H9 (cell line): ENCODE measurements around the gene IRAK1. TPM values are rescaled to one million over a fixed set of nuclear protein-coding genes. Genes with fewer than 3 reads are reported as not detected.

Experiments used
- DNase-seq: peaks from one replicate; pipeline ENCODE4 v3.0.0-alpha.2; 2017
- H2AFZ ChIP-seq: one replicate; pipeline ENCODE4 v1.6.1; 2013; ENCODE audit warnings: mild to moderate bottlenecking, low read length, control low read depth, moderate library complexity
- H2AK5ac ChIP-seq: 2 replicates; pipeline ENCODE4 v1.6.1; 2013; ENCODE audit warnings: low read length, control low read depth, mixed read lengths; ENCODE audit not compliant: insufficient read length
- H2BK120ac ChIP-seq: one replicate; pipeline ENCODE4 v1.6.1; 2013; ENCODE audit warnings: low read depth, mild to moderate bottlenecking, low read length, control low read depth, inconsistent platforms; ENCODE audit not compliant: poor library complexity, severe bottlenecking
- H2BK12ac ChIP-seq: 2 replicates; pipeline ENCODE4 v1.6.1; 2013; ENCODE audit warnings: low read length, control low read depth, mixed read lengths, low read depth; ENCODE audit not compliant: insufficient read length
- H2BK15ac ChIP-seq: 2 replicates; pipeline ENCODE4 v1.6.1; 2013; ENCODE audit warnings: low read depth, low read length, control low read depth
- H2BK20ac ChIP-seq: one replicate; pipeline ENCODE4 v1.6.1; 2013; ENCODE audit warnings: low read depth, mild to moderate bottlenecking, low read length, control low read depth, inconsistent platforms; ENCODE audit not compliant: poor library complexity, severe bottlenecking
- H2BK5ac ChIP-seq: 2 replicates; pipeline ENCODE4 v1.6.1; 2013; ENCODE audit warnings: low read length, control low read depth, mixed read lengths; ENCODE audit not compliant: insufficient read length
- H3K14ac ChIP-seq: 2 replicates; pipeline ENCODE4 v1.6.1; 2013; ENCODE audit warnings: low read length, control low read depth; ENCODE audit not compliant: insufficient read depth
- H3K18ac ChIP-seq: 2 replicates; pipeline ENCODE4 v1.6.1; 2013; ENCODE audit warnings: low read depth, mild to moderate bottlenecking, mixed read lengths, low read length, control low read depth; ENCODE audit not compliant: insufficient read length
- H3K23ac ChIP-seq: 2 replicates; pipeline ENCODE4 v1.6.1; 2013; ENCODE audit warnings: low read length, control low read depth, mixed read lengths, low read depth; ENCODE audit not compliant: insufficient read length
- H3K23me2 ChIP-seq: 2 replicates; pipeline ENCODE4 v1.6.1; 2013; ENCODE audit warnings: low read depth, mild to moderate bottlenecking, mixed read lengths, low read length, control low read depth; ENCODE audit not compliant: insufficient read length, poor library complexity, severe bottlenecking
- H3K27ac ChIP-seq: 2 replicates; pipeline ENCODE4 v1.5.1; 2013; ENCODE audit warnings: low read length, control low read depth, mixed read lengths, low read depth; ENCODE audit not compliant: insufficient read length
- H3K27me3 ChIP-seq: 2 replicates; pipeline ENCODE4 v1.6.1; 2013; ENCODE audit warnings: low read length, control low read depth, inconsistent platforms; ENCODE audit not compliant: insufficient read depth
- H3K4ac ChIP-seq: 2 replicates; pipeline ENCODE4 v1.6.1; 2013; ENCODE audit warnings: low read depth, mild to moderate bottlenecking, control low read depth, inconsistent platforms, low read length, moderate library complexity
- H3K4me1 ChIP-seq: 2 replicates; pipeline ENCODE4 v1.6.1; 2013; ENCODE audit warnings: low read length, control low read depth, inconsistent platforms; ENCODE audit not compliant: insufficient read depth
- H3K4me2 ChIP-seq: 2 replicates; pipeline ENCODE4 v1.6.1; 2013; ENCODE audit warnings: low read length, control low read depth, mixed read lengths; ENCODE audit not compliant: insufficient read length, insufficient read depth
- H3K56ac ChIP-seq: 2 replicates; pipeline ENCODE4 v1.6.1; 2013; ENCODE audit warnings: low read depth, mild to moderate bottlenecking, mixed read lengths, low read length, control low read depth; ENCODE audit not compliant: insufficient read length
- H3K79me1 ChIP-seq: 2 replicates; pipeline ENCODE4 v1.6.1; 2013; ENCODE audit warnings: low read depth, mild to moderate bottlenecking, moderate library complexity, low read length, control low read depth, inconsistent platforms; ENCODE audit not compliant: insufficient read depth, poor library complexity, severe bottlenecking
- H3K79me2 ChIP-seq: 2 replicates; pipeline ENCODE4 v1.6.1; 2013; ENCODE audit warnings: low read length, control low read depth, inconsistent platforms; ENCODE audit not compliant: insufficient read depth
- H3K9ac ChIP-seq: 2 replicates; pipeline ENCODE4 v1.6.1; 2013; ENCODE audit warnings: low read length, control low read depth, mixed read lengths; ENCODE audit not compliant: insufficient read length; ENCODE audit errors: extremely low read depth
- H3K9me3 ChIP-seq: one replicate; pipeline ENCODE4 v1.6.1; 2013; ENCODE audit warnings: low read depth, low read length, inconsistent platforms; ENCODE audit not compliant: control insufficient read depth
- H3T11ph ChIP-seq: one replicate; pipeline ENCODE4 v1.6.1; 2013; ENCODE audit warnings: mild to moderate bottlenecking, low read length, control low read depth, inconsistent platforms
- H4K20me1 ChIP-seq: one replicate; pipeline ENCODE4 v1.6.1; 2013; ENCODE audit not compliant: control insufficient read depth, insufficient read length, insufficient read depth
- H4K5ac ChIP-seq: 2 replicates; pipeline ENCODE4 v1.6.1; 2013; ENCODE audit warnings: low read depth, mild to moderate bottlenecking, mixed read lengths, low read length, control low read depth; ENCODE audit not compliant: insufficient read length
- H4K8ac ChIP-seq: replicated peaks from 2 replicates; pipeline ENCODE4 v1.6.1; 2013; ENCODE audit warnings: low read length, control low read depth, mixed read lengths, low read depth; ENCODE audit not compliant: insufficient read length
- H4K91ac ChIP-seq: 2 replicates; pipeline ENCODE4 v1.6.1; 2013; ENCODE audit warnings: low read depth, mild to moderate bottlenecking, moderate library complexity, mixed read lengths, low read length, control low read depth; ENCODE audit not compliant: insufficient read length
- H3K27ac Mint-ChIP-seq, 3 experiments: 2 replicates in 2 of 3; 3 replicates in 1 of 3; pipeline ENCODE4 v1.8.0; 2020 to 2021; ENCODE audit warnings: mixed read lengths in 3 of 3, mild to moderate bottlenecking in 1 of 3, moderate library complexity in 1 of 3
- H3K27me3 Mint-ChIP-seq: 2 replicates; pipeline ENCODE4 v1.8.0; 2021; ENCODE audit warnings: low read depth, mild to moderate bottlenecking, moderate library complexity, mixed read lengths
- H3K36me3 Mint-ChIP-seq, 3 experiments: 2 replicates in 2 of 3; 3 replicates in 1 of 3; pipeline ENCODE4 v1.8.0; 2020 to 2021; ENCODE audit warnings: low read depth in 3 of 3, mixed read lengths in 3 of 3; ENCODE audit not compliant: insufficient read depth in 1 of 3
- H3K4me1 Mint-ChIP-seq, 2 experiments: 2 replicates each; pipeline ENCODE4 v1.8.0; 2020; ENCODE audit warnings: mixed read lengths in 2 of 2
- H3K4me3 Mint-ChIP-seq, 2 experiments: 2 replicates in 1 of 2; 3 replicates in 1 of 2; pipeline ENCODE4 v1.8.0; 2020 to 2021; ENCODE audit warnings: mild to moderate bottlenecking in 2 of 2, mixed read lengths in 2 of 2, moderate library complexity in 1 of 2
- H3K9me3 Mint-ChIP-seq, 2 experiments: 2 replicates in 1 of 2; 3 replicates in 1 of 2; pipeline ENCODE4 v1.8.0; 2020; ENCODE audit warnings: mild to moderate bottlenecking in 2 of 2, mixed read lengths in 2 of 2, moderate library complexity in 1 of 2
- WGBS: extraction: QIAGEN DNeasy Blood & Tissue Kit; methylation state at CpG from one replicate; pipeline ENCODE4 v1.1.7; 2013; ENCODE audit warnings: missing lambda C conversion rate, low lambda C conversion rate, mixed read lengths; ENCODE audit not compliant: insufficient read length; ENCODE audit errors: extremely low coverage; 5-methylcytosine and 5-hydroxymethylcytosine counted together
- long read RNA-seq: library from polyadenylated mRNA; unstranded; transcript quantifications from one replicate; pipeline ENCODE4 v2.0.0, GENCODE V29; 2020
- total RNA-seq: library from RNA; stranded (reverse); gene quantifications from 2 replicates; pipeline ENCODE4 v1.2.1, GENCODE V29; 2021
- TF ChIP-seq, protein P1 (sequence below): fragments of 200-600 bp; sonication (generic); conservative IDR thresholded peaks from 3 replicates; pipeline ENCODE4 v1.8.0; 2021; ENCODE audit warnings: antibody characterized with exemption, mild to moderate bottlenecking

Gene IRAK1
- total RNA-seq, result 85.3 and 98.4 TPM in 2 replicates
- long read RNA-seq, partial matches to known transcripts, result 33 of 39 reads
- long read RNA-seq, other reads (novel, unspliced or antisense), result 5 of 39 reads

DNA sequence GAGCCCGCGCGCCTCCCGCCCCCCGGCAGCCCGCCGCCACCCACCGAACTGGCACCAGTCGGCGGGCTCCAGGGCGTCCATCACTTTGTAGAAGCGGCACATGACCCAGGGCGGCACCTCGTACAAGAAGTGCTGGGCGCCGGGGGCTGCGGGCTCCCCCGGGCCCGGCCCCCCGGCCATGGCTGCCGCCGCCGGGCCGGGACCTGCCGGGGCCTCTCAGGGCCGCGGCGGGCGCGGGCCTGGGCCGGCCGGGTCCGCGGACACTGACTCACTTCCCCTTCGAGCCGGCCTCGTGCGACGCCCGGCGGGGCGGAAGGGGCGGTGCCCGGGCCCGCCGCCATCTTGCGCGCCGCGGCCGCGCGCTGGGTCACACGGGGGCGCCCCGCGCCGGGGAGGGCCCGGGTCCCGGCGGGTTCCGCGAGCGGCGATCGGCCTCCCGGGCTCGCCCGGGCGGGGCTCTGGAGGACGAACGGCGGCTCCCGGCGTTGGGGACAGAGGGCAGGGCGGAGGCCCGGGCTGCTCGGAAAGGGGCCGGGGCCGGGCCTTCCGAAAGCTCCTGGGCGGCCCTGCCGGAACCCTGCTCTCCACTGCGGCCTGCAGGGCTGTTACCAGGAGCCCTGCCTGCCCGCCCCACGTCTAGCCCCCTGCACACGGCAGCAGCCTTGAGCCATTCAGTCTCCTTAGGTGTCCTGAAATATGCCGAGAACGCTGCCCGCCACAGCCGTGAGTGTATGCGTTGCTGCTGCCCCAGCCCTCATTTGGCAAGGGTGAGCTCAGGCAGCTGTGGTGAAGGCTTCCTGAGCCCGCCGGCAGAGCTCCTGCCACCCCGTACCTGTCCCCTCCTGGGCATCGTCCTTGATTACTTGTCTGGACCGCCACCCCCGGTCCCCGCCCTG, at the start of gene IRAK1:
IRAK1 (minus strand) TSS at position 270 of the 896 bp plus-strand sequence; CDS start at position 180, 90 bp downstream.
- Histone ChIP-seq H2BK15ac (no peak within 1 kb of the TSS), H4K8ac (no peak within 1 kb of the TSS), H4K20me1 (peaks cover 5% of the 10 kb centered on the region), H3K79me2 (no peaks in the 10 kb centered on the region), H4K91ac (no peak within 1 kb of the TSS), H3K23ac (no peak within 1 kb of the TSS), H3K27ac (no peak within 1 kb of the TSS), H2BK120ac (no peak within 1 kb of the TSS), H3K4me2 (peak within 1 kb of the TSS; percentile 34), H3K4me1 (no peaks in the 10 kb centered on the region), H3K18ac (peak within 1 kb of the TSS; percentile 82), H3K4ac (no peak within 1 kb of the TSS; the same call in 1 of the 2 replicates), H4K5ac (no peak within 1 kb of the TSS), H3T11ph (no peak within 1 kb of the TSS), H3K56ac (no peak within 1 kb of the TSS), H2AFZ (no peak within 1 kb of the TSS), H3K23me2 (peaks cover 9% of the 10 kb centered on the region), H3K14ac (peak within 1 kb of the TSS; percentile 89; the same call in 1 of the 2 replicates), H2BK12ac (no peak within 1 kb of the TSS), H2BK20ac (no peak within 1 kb of the TSS), H2BK5ac (no peak within 1 kb of the TSS), H2AK5ac (no peak within 1 kb of the TSS), H3K27me3 (no peaks in the 10 kb centered on the region), H3K79me1 (no peaks in the 10 kb centered on the region), H3K9me3 (no peaks in the 10 kb centered on the region), H3K9ac (peak within 1 kb of the TSS; percentile 56)
- Mint-ChIP-seq H3K4me3 (peak within 1 kb of the TSS; percentile 66 to 76), H3K27ac (peak within 1 kb of the TSS; percentile 24 to 92 (median 90); a peak in 3 of 7 replicates), H3K4me1 (peaks cover 18 to 33% of the 10 kb centered on the region in 2 experiments), H3K9me3 (peaks cover 49 to 71% of the 10 kb centered on the region in 2 experiments), H3K36me3 (peaks cover 5 to 36% (median 10%) of the 10 kb centered on the region in 3 experiments; a peak in 6 of 7 replicates), H3K27me3 (no peaks in the 10 kb centered on the region)
- no peak for DNase-seq
- TF ChIP-seq, protein P1, sequence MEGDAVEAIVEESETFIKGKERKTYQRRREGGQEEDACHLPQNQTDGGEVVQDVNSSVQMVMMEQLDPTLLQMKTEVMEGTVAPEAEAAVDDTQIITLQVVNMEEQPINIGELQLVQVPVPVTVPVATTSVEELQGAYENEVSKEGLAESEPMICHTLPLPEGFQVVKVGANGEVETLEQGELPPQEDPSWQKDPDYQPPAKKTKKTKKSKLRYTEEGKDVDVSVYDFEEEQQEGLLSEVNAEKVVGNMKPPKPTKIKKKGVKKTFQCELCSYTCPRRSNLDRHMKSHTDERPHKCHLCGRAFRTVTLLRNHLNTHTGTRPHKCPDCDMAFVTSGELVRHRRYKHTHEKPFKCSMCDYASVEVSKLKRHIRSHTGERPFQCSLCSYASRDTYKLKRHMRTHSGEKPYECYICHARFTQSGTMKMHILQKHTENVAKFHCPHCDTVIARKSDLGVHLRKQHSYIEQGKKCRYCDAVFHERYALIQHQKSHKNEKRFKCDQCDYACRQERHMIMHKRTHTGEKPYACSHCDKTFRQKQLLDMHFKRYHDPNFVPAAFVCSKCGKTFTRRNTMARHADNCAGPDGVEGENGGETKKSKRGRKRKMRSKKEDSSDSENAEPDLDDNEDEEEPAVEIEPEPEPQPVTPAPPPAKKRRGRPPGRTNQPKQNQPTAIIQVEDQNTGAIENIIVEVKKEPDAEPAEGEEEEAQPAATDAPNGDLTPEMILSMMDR, result no peak
- no CpG with 5 or more reads among the region's 99 CpGs for WGBS
